Measurements from ENCODE around the gene OIT3.

OIT3 gene

GRCh38 chr10:72935361-72935760 lies 41.8 kb downstream of the OIT3 start:
- DNase-seq, result no peak
- intact Hi-C loops (cut with DNase I), result no loop called here

GRCh38 chr10:72943498-72944234 lies 50.1 kb downstream of the OIT3 start:
- intact Hi-C loops (cut with DNase I), result no loop called here
- no peak for DNase-seq

GRCh38 chr10:72946963-72947362 lies 53.4 kb downstream of the OIT3 start:
- intact Hi-C loops (cut with DNase I), result no loop called here
- DNase-seq, result no peak

GRCh38 chr10:72948762-72949161 lies 55.2 kb downstream of the OIT3 start:
- DNase-seq, result no peak
- intact Hi-C loops (cut with DNase I), result no loop called here

GRCh38 chr10:72951760-72952159 lies 58.2 kb downstream of the OIT3 start:
- no peak for DNase-seq
- intact Hi-C loops (cut with DNase I), result no loop called here

GRCh38 chr10:72952189-72952588 lies 58.6 kb downstream of the OIT3 start:
- no peak for DNase-seq
- intact Hi-C loops (cut with DNase I), result no loop called here

GRCh38 chr10:72952642-72953158 lies 59.2 kb downstream of the OIT3 start:
- no peak for DNase-seq
- intact Hi-C loops (cut with DNase I), result no loop called here

GRCh38 chr10:72953687-72954086 lies 60.1 kb downstream of the OIT3 start:
- no peak for DNase-seq
- intact Hi-C loops (cut with DNase I), result no loop called here

GRCh38 chr10:72954230-72954595 lies 60.7 kb downstream of the OIT3 start:
- intact Hi-C loops (cut with DNase I), result no loop called here

GRCh38 chr10:72954596-72955554 lies 61.3 kb downstream of the OIT3 start, which contains the start of gene PLA2G12B:
PLA2G12B (minus strand) TSS chr10:72954806; CDS start chr10:72954685, 121 bp downstream.
- DNase-seq, result no peak
- intact Hi-C loops (cut with DNase I), result no loop called here

More at GRCh38 chr10:72954230-72954595, 60.7 kb downstream of the OIT3 start:
- no peak for DNase-seq

- intact Hi-C loops (cut with DNase I), result no loop called here
- DNase-seq, result no peak
Measured at GRCh38 chr10:72956001-72956400, 62.5 kb downstream of the OIT3 start.

GRCh38 chr10:72976886-72977285 lies 83.3 kb downstream of the OIT3 start:
- intact Hi-C loops (cut with DNase I), result no loop called here
- DNase-seq, result no peak

- intact Hi-C loops (cut with DNase I), result no loop called here
- DNase-seq, result no peak
Measured at GRCh38 chr10:72979709-72980108, 86.2 kb downstream of the OIT3 start.

GRCh38 chr10:72980348-72980747 lies 86.8 kb downstream of the OIT3 start:
- intact Hi-C loops (cut with DNase I), result no loop called here
- no peak for DNase-seq

- intact Hi-C loops (cut with DNase I), result no loop called here
- no peak for DNase-seq
Measured at GRCh38 chr10:72981028-72981881, 87.7 kb downstream of the OIT3 start.

GRCh38 chr10:72981882-72982529 lies 88.5 kb downstream of the OIT3 start:
- no peak for DNase-seq
- intact Hi-C loops (cut with DNase I), result no loop called here
